GM18951 (cell line): Measurements from ENCODE around the gene SMIM34.
"Not testable (repeated sequence)": the region's sequence is repeated elsewhere in the genome, so short reads cannot be mapped to it uniquely, and the experiment has no call there.

Source experiments
- POLR2A ChIP-seq: IDR thresholded peaks from 4 replicates; pipeline ENCODE4 v1.6.1; 2011; ENCODE audit warnings: mild to moderate bottlenecking; ENCODE audit not compliant: insufficient read length, insufficient read depth; ENCODE audit errors: extremely low read depth
- in situ Hi-C: fragments of 300-500 bp; cut with MboI; formaldehyde crosslinking; loops from one replicate; pipeline ENCODE4 v1.12.0; 2022; ENCODE audit warnings: low sequenced_read_pairs, mixed read lengths, inconsistent platforms; ENCODE audit not compliant: unreplicated experiment

Gene SMIM34

DNA sequence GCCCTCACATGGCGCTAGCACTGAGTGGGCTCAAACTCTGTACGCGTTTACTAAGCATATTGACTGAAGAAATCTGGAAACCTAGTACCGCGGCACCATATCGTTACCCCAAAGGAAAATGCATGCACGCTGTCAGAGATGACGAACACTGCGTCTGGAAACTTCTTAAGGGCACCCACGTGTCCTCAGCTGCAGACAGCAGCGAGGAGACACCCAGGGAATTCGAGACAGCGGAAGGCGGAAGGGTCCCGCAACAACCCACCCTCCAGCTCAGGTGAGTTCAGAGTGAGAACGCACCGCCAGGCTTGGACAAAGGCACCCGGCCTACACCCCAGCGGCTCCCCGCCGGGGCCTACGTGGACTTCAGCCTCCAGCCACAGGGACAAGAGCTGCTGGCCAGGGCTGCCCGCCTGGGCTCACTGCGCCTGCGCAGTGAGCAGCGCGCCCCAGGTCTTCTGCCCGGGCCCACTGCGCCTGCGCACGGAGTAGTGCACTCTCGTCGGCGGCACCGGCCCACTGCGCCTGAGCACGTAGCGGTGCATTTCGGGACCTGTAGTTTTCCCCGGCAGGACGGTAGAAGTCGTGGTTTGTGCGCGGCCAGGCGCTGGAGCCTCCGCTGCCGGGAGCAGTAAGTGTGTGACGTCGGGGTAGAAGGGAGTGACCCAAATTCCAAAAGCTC, 48.7 kb downstream of the SMIM34 start, which contains the start of gene SMIM11:
Gene SMIM11 (plus strand): TSS at position 568 of the 679 bp plus-strand sequence. CDS start 3,998 bp downstream, outside the sequence.
- in situ Hi-C loops: not testable (repeated sequence)

DNA sequence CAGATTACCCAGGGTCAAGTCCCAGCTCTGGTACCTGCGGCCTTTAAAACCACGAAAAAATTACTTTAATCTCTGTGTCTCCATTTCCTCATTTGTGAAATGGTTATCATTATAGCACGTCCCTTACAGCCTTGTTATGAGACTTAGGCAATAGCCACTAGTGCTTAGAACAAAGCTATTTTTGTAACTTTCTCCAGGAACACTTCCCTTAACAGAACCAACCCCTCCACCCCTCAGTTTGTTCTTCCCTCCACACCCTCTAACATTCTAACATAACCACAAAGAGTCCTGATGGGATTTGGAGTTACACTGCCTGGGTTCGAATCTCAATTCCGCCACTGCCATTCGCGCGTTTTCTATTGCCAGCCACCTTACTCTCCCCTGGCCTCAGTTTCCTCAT, 49.3 kb downstream of the SMIM34 start:
- in situ Hi-C loops: not testable (repeated sequence)

DNA sequence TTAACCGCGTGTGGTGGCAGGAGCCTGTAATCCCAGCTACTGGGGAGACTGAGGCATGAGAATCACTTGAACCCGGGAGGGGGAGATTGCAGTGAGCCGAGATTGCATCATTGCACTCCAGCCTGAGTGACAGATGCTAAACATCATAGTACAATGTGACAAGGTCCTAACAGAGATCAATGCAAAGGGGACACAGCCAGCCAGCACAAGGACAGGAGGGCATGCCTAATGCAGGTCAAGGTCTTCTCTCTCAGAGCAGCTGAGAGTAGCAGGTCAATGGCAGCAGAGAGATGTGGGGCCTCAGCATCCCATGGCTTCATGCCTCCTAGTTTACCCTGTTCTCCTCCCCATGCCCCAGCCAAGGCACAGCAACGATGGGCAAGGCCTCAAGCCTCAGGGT, 51.4 kb downstream of the SMIM34 start:
- TF ChIP-seq POLR2A: no peak
- in situ Hi-C loops: no loop called here

DNA sequence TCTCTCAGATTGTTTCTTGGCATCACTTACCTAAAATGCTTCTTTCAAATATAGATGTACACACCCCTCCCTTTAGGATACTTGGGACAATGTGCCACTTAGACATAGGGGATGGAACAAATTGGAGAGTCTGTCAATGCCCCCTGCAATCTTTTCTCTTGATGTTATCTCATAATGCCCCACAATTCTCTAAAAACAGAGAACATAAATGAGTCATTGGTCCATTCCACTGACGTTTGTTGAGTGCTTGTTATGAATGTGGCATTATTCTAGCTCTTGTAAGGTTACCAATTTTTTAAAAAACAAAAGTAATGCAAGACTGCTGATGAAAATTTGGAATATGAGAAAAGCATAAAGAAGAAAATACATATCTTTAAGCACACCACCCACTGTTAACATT, 54.0 kb downstream of the SMIM34 start:
- in situ Hi-C loops: no loop called here

More for the DNA sequence above, 54.0 kb downstream of the SMIM34 start:
- no peak for TF ChIP-seq POLR2A
